Astrocyte of the spinal cord (primary cell): ENCODE data around the gene ZNF79.

Source experiments
- DNase-seq: peaks from one replicate; pipeline ENCODE4 v3.0.0; 2011; ENCODE audit warnings: low read depth, low spot score
- H3K4me3 ChIP-seq: 2 replicates; pipeline ENCODE4 v1.5.1; 2011; ENCODE audit warnings: low read depth, mild to moderate bottlenecking, low read length, moderate library complexity
- CTCF ChIP-seq: IDR thresholded peaks from 2 replicates; pipeline ENCODE4 v1.5.1; 2012; ENCODE audit warnings: low read depth, mild to moderate bottlenecking, low read length, inconsistent platforms
- in situ Hi-C: cut with HindIII; loops from 2 replicates; pipeline ENCODE4 v1.10.0; 2017; ENCODE audit warnings: low sequenced_read_pairs

Gene ZNF79

GRCh38 chr9:127397646-127398274 lies 26.4 kb upstream of the ZNF79 start:
- peak; percentile 65 for TF ChIP-seq CTCF
- peak overlapping the region; percentile 57 for H3K4me3 ChIP-seq
- DNase-seq, result peak; percentile 37
- in situ Hi-C loops, result no loop called here

GRCh38 chr9:127398275-127398647 lies 25.9 kb upstream of the ZNF79 start:
- H3K4me3 ChIP-seq, result peak overlapping the region; percentile 57
- in situ Hi-C loops, result no loop called here
- no peak for TF ChIP-seq CTCF
- no peak for DNase-seq

- TF ChIP-seq CTCF, result no peak
- in situ Hi-C loops, result no loop called here
- no peak for DNase-seq
- no peak overlapping the region for H3K4me3 ChIP-seq
Measured at GRCh38 chr9:127398715-127399400, 25.3 kb upstream of the ZNF79 start.

GRCh38 chr9:127399736-127400269 lies 24.4 kb upstream of the ZNF79 start:
- no peak for TF ChIP-seq CTCF
- in situ Hi-C loops, result no loop called here
- DNase-seq, result no peak
- H3K4me3 ChIP-seq, result no peak overlapping the region

GRCh38 chr9:127402401-127403090 lies 21.6 kb upstream of the ZNF79 start:
- in situ Hi-C loops, result no loop called here
- TF ChIP-seq CTCF, result no peak
- H3K4me3 ChIP-seq, result no peak overlapping the region
- no peak for DNase-seq

GRCh38 chr9:127403507-127404192 lies 20.5 kb upstream of the ZNF79 start:
- no peak overlapping the region for H3K4me3 ChIP-seq
- in situ Hi-C loops, result no loop called here
- TF ChIP-seq CTCF, result no peak
- DNase-seq, result no peak
